Measurements from ENCODE around the gene LRP11. TPM values are rescaled to one million over a fixed set of nuclear protein-coding genes. Genes with fewer than 3 reads are reported as not detected.
"Not testable (repeated sequence)": the region's sequence is repeated elsewhere in the genome, so short reads cannot be mapped to it uniquely, and the experiment has no call there.

LRP11 gene, protein sequence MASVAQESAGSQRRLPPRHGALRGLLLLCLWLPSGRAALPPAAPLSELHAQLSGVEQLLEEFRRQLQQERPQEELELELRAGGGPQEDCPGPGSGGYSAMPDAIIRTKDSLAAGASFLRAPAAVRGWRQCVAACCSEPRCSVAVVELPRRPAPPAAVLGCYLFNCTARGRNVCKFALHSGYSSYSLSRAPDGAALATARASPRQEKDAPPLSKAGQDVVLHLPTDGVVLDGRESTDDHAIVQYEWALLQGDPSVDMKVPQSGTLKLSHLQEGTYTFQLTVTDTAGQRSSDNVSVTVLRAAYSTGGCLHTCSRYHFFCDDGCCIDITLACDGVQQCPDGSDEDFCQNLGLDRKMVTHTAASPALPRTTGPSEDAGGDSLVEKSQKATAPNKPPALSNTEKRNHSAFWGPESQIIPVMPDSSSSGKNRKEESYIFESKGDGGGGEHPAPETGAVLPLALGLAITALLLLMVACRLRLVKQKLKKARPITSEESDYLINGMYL
- total RNA-seq (2014; rRNA removed; shearing (Covaris generic)) = 18.8 and 19.3 TPM in 2 replicates

DNA sequence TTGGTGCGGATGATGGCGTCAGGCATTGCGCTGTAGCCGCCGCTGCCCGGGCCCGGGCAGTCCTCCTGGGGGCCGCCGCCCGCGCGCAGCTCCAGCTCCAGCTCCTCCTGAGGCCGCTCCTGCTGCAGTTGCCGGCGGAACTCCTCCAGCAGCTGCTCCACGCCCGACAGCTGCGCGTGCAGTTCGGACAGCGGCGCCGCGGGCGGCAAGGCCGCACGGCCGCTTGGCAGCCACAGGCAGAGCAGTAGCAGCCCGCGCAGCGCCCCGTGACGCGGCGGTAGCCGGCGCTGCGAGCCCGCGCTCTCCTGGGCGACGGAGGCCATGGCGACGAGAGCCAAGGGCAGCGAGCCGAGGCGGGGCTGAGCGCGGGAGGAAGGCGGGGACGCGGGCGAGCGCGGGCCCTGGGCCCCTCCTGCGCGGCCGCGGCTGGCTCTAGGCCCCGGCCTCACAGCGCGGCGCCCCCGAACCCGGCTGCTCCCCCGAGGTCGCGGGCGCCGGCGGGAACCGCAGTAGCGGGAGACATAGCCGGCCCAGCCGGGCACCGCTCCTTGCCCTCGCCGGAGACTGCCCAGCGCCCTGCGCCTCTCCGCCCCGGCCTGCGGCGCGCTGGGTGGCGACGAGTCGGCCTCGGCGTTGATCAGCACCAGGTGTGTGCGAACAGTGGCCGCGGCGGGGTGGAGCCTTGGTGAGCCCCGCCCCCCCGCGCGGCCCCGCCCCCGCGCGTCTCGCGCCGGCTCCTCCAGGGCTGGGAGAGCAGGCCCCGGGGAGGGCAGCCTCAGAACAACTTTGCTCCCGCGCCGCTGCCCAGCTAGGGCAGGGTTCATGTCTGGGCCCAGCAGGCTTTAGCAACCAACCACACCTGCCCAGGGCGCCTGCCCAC lies at the start of gene LRP11:
Gene LRP11, minus strand, starts transcription at position 662 of the 880 bp plus-strand sequence. Its CDS starts 339 bp downstream, at position 323.
- peak; percentile 86 for DNase-seq (ENCODE audit: low spot score)

DNA sequence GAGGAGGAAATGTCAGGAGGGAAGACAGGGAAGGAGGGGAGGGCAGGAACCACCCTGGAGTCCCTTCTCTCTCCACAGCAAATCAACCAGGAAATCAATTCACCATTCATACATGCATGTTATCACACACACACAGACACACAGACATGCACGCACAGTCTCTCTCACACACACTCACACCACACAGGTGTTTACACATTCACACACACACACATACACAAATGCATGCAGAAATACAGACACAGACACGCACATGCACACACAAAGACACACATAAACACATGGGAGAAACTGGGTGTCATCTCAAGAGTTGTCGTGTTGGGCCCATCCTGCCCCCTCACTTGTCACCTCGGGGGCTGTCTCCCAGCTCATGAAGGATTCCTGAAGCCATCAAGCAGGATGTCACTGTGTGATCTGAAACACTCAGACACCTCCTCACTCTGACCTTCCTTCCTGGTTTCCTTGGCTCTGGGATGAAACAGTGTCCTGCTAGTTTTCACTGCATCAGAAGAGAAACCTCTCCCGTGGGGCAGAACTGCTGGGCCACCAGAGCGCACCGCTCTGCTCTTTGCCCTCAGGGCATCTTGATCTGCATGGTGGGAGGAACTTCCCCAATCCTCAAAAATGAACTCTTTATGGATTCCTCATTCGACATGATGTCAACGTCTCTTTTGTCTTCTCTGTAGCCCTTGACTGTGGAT lies 49.5 kb upstream of the LRP11 start:
- DNase-seq (ENCODE audit: low spot score) = no peak
- in situ Hi-C loops (cut with HindIII; ENCODE audit: low sequenced_read_pairs) = no loop called here

More for the DNA sequence above, at the start of gene LRP11:
- in situ Hi-C loops (cut with HindIII; ENCODE audit: low sequenced_read_pairs) = no loop called here

DNA sequence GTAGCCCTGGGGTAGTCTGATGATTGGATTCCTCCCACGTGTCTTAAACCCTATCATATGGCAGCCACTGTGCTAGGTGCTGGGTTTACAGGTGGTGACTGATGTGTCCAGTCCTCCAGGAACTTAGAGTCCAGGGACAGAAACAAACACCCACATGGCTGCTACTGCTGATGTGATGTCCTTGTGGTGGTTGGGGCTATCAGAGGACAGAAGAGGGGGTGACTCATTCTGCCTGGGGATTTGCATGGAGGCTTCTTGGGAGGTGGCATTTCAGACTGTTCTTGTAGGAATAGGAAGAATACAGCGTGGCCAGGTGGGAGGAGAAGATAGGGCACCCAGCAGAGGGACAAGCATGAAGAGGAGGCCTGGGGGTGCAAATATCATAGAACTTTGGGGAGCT lies 48.9 kb upstream of the LRP11 start:
- in situ Hi-C loops (cut with HindIII; ENCODE audit: low sequenced_read_pairs) = no loop called here
- no peak for DNase-seq (ENCODE audit: low spot score)

DNA sequence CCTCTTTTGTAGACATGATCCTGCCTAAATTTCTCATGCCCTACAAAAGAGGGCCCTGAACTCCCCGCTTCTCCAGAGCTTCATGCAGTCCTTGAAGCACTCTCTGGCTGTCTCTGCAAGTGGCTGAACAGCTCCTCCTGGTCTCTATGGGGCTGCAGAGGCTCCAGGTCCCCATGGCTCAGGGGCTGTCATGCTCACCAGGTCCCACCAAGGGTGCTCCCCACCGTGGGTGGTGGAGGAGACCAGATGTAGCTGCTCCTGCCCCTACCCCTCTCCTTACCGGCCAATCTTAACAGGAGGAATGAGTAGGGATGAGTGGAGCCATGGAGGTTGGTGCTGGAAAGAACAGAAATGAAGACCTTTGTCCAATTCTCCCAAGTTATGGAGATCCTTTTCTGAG lies 48.5 kb upstream of the LRP11 start:
- DNase-seq (ENCODE audit: low spot score) = not testable (repeated sequence)

DNA sequence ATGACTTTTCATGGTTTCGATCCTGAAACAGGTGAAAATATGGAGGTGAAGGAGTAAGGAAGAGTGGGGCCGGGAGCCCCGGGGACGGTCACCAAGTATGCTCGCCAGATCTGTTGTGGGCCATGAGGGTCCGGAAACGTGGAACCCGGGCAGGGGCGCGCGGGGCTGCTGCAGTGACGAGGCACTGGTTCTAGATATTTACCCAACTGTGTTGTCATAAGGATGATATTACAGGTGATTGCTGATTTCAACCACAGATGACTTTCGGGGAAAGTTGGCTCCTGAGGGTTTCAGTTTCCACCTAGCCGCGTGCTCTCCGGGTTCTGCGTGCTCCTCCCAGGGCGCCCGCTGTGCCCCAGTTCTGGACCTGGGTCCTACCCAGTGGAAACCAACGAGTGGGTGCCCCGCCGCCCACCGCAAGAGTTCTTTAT lies 46.6 kb upstream of the LRP11 start:
- in situ Hi-C loops (cut with HindIII; ENCODE audit: low sequenced_read_pairs) = no loop called here
- no peak for DNase-seq (ENCODE audit: low spot score)

More for the DNA sequence above, 48.5 kb upstream of the LRP11 start:
- in situ Hi-C loops (cut with HindIII; ENCODE audit: low sequenced_read_pairs) = not testable (repeated sequence)

DNA sequence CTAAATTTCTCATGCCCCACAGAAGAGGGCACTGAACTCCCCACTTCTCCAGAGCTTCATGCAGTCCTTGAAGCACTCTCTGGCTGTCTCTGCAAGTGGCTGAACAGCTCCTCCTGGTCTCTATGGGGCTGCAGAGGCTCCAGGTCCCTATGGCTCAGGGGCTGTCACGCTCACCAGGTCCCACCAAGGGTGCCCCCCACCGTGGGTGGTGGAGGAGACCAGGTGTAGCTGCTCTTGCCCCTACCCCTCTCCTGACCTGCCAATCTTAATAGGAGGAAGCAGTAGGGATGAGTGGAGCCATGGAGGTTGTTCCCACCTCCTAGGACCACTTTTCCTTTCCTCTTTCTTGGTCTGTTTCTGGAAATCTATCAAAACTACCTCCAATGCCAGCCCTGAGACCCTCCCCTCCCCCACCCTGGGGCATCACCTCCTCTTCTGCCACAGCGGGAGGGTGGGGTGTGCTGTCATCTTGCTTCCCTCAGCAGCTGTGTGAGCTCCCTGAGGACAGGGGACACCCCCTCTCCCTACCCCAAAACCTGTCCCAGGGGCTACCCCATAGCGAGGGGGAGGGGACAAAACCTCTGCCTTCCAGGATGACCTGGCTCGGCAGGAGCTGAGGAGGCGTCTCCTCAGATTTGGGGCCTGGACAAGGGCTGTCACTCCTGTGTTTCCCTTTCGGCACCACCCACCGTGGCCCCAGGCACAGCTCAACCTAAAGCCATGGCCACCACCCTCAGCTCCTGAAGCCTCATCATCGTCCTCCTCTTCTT lies 45.7 kb upstream of the LRP11 start:
- DNase-seq (ENCODE audit: low spot score) = no peak
- in situ Hi-C loops (cut with HindIII; ENCODE audit: low sequenced_read_pairs) = no loop called here

DNA sequence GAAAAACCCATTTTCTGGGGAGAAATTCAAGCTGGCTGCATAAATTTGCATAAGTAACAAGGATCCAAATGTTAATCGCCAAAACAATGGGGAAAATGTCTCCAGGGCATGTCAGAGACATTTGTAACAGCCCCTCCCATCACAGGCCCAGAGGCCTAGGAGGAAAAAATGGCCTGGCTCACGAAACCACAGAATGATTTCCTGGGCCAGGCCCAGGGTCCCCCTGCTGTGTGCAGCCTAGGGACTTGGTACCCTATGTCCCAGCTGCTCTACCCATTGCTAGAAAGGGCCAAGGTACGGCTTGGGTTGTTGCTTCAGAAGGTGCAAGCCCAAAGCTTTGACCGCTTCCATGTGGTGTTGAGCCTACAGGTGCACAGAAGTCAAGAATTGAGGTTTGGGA lies 44.3 kb upstream of the LRP11 start:
- in situ Hi-C loops (cut with HindIII; ENCODE audit: low sequenced_read_pairs); DNase-seq (ENCODE audit: low spot score): not testable (repeated sequence)

DNA sequence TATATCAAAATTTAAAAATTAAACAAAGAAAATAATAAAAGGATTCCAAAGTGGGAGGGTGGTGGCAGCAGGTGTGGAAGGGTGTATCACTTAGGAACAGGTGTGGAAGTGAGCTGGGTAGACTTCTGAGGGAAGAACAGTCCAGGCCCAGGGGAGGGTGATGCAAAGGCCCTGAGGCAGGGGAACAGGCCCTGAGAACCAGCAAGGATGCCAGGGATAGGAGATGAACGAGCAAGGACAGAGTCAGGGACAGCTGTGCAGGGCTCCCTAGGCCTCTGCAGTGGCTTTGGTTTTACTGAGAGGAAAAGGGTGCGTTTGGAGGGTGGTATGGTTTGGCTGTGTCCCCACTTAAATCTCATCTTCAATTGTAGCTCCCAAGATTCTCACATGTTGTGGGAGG lies 43.2 kb upstream of the LRP11 start:
- in situ Hi-C loops (cut with HindIII; ENCODE audit: low sequenced_read_pairs) = no loop called here
- DNase-seq (ENCODE audit: low spot score) = no peak

DNA sequence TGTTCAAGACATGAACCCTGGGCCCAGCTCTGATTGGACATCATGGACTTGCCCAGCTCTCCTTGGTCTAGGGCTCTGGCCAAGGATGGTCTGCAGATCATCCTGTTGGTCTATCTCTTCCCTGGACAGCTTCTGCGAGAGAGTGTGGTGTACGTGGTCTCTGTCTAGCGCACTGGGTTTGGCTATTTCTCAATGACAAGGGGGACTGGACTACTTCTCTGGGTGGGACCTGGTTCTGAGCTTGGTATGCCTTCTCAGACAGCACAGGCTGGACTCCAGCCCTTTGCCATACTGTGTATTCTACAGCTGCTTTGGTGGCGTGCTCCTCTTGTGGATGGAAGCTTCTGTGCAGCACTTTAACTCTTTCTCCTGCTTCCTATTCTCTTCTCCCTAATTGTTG lies 42.2 kb upstream of the LRP11 start:
- in situ Hi-C loops (cut with HindIII; ENCODE audit: low sequenced_read_pairs) = no loop called here
- no peak for DNase-seq (ENCODE audit: low spot score)

DNA sequence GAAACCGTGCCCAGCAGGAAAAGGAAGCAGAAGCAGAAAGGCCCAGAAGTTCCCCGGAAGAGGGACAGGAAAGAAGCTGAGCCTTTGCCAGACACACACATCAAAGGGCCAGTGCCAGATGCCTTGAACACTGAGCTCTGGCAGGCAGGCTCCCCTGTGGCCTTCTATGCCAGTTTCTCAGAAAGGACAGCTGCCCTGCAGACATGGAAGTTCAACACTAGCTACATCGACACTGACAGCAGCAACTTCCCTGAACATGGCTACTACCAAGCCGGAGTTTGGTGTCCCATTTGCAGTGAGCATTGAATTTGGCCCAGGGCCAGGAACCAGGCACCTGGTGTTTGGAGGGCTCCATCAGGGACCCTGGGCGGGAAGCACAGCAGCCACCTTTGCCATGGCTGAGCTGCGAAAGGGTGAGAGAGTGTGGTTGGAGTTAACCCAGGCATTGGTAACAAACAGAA lies 41.8 kb upstream of the LRP11 start:
- in situ Hi-C loops (cut with HindIII; ENCODE audit: low sequenced_read_pairs) = no loop called here
- no peak for DNase-seq (ENCODE audit: low spot score)

DNA sequence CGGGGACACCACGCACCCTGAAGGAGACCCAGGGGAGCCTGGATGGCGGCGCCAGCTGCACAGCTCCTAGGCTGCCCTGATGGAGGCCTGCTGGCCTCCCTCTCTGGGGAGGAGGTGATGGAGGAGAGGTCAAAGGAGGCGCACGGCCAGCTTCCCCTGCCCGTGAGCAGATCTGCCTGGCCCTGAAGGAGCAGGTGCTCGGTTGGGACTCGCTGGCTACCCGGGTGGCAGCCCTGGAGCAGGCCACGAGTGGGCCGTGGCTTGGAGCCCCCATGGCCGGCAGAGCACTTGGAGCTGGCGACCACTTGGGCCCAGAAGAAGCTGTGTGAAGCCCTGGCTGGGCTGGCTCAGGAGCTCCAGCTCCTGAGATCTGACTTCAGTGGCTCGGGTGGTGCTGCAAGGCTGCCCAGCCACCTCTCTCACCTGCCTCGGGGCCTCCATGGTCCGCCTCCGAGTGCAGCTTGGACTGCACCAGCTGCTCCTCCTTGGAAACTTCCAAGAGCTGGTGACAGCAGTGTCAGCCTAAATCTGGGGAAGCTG lies 41.3 kb upstream of the LRP11 start:
- in situ Hi-C loops (cut with HindIII; ENCODE audit: low sequenced_read_pairs) = no loop called here
- DNase-seq (ENCODE audit: low spot score) = no peak

DNA sequence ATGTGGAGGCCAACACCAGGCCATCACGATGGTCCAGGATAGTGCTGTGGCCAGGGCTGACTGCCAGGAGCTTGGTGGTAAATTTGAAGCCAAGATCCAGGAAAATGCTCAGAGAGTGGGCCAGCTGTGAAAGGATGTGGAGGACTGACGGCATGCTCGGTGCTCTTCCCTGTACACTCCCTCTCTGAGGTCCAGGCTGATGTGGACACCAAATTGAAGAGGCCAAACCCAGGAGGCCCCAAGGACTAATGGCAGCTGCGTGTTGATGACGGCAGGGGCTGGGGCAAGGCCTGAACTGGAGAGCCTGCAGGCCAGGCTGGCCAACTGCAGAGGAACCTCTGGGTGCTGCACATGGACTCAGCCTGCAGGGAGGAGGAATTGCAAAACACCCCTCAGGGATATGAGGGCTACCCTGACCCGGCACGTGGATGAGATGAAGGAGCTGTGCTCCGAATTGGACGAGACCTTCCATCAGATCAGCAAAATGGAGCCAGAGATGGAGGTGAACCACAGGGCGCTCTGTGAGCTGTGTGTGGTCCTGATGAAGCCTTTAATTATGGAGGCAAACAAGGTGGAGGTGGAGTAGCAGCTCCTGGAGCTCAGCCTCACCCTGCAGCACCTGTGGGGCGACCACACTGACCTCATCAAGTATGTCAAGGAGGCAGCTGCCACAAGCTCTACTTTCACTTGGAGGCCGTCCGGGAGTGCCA lies 40.7 kb upstream of the LRP11 start:
- DNase-seq (ENCODE audit: low spot score) = no peak
- in situ Hi-C loops (cut with HindIII; ENCODE audit: low sequenced_read_pairs) = no loop called here

DNA sequence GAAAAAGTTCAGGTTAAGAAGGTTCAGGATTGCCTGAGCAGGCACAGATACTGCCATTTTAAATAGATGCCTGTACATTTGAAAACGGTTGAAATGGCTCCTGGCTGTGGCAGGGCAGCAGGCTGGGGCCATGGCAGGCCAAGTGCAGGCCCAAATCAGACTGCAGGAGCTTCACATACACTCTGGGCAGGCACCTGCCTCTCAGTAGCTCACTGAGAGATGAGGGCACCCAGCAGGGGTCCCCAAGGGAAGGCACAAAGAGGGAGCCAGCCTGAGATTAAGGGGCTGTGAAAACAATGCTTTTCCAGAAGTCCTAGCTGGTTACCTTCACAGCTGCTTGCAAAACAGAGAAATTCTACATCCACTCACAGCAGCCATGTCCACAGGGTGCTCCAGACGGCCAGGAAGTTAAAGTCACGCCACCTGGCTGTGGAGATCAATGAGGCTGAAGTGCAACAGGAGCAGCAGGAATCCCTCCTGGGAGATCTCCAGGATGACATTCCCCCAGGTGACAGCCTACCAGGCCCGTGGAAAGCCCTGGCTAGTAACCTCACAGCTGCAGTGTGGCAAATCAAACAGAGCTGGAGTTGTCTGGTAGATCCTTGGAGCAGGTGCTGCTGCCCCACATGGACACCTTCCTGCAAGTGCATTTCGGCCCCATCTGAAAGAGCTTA lies 39.9 kb upstream of the LRP11 start:
- no peak for DNase-seq (ENCODE audit: low spot score)
- in situ Hi-C loops (cut with HindIII; ENCODE audit: low sequenced_read_pairs) = no loop called here

DNA sequence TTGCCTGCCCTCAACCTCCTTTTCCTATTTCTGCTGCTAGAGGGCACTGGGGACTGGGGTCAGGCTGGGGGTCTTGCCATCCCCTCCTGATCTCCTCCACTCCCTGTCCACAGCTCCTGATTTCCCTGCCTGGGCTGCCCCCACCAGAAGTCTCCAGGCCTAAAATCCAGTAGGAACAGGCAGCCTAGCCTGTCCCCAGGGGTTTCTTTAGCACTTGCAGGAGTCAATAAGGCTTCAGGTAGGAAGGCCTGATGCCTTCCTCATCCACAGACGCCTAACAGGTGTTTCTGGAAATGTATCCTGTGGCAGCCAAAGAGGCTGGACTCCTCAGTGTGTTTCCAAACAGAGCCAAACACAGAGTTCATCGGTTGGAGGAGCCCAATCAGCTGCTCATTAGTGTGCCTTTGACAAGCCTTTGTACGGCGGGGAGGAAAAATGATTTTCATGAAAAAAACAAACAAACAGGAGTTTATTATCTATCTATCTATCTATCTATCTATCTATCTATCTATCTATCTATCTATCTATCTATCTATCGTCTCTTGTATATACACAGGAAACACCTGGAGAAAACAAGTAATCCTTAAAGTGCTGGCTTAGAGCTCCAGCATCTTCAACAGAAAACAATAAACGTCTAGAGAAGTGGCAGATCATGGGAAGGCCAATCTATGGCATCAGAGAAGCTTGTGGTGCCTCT lies 37.4 kb upstream of the LRP11 start:
- in situ Hi-C loops (cut with HindIII; ENCODE audit: low sequenced_read_pairs) = no loop called here
- no peak for DNase-seq (ENCODE audit: low spot score)

DNA sequence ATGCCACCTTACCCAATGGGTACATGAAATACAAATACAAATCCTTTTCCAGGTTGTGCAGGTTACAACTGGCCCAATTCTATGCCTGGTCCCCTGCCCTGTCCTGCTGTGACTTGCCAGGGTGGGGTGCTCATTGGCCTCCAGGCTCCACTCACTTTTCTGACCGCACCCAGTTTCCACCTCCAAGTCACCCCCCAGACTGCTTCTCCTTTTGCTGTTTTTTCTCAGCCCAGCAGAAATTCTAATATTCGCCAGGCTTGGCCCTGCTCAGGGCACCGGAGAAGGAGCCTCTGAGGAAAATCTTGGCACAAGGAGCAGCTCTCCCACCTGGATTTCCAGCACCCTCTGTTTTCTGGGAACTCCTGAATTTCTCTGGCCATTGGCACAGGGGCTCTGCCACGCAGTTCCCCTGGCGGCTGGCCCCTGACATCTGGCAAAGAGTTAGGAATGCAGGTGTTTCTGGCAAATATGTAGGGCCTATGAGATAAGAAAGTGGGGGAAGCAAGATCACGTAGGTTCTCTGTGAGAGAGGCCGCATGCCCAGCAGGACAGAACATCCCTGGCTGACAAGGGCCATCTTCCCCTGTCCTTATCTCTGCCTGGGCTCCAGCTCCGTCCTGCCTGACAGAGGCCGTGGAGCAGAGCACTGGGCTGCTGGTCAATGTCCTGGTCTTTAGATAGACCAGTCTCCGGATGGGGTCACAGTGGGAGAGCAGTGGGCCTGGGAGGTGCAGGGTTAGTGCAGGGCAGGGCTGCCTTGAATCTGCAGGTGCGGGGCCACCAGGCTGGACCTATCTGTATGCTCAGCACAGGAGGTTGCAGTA lies 36.7 kb upstream of the LRP11 start:
- in situ Hi-C loops (cut with HindIII; ENCODE audit: low sequenced_read_pairs) = no loop called here
- DNase-seq (ENCODE audit: low spot score) = no peak
